Mesodermal cell (in vitro differentiated cells): ENCODE results near the gene SORBS2.

Source experiments
- H3K27ac ChIP-seq: 2 replicates; pipeline ENCODE4 v1.7.0; 2013; ENCODE audit warnings: mild to moderate bottlenecking, low read depth, low read length, moderate library complexity; ENCODE audit not compliant: severe bottlenecking
- H3K36me3 ChIP-seq: 2 replicates; pipeline ENCODE4 v1.7.1; 2013; ENCODE audit warnings: mild to moderate bottlenecking, low read length, moderate library complexity; ENCODE audit not compliant: control insufficient read depth, insufficient read depth
- H3K4me1 ChIP-seq: one replicate; pipeline ENCODE4 v1.7.1; 2013; ENCODE audit warnings: mild to moderate bottlenecking, low read length; ENCODE audit not compliant: insufficient read depth, control insufficient read depth, poor library complexity, severe bottlenecking
- H3K4me3 ChIP-seq: 2 replicates; pipeline ENCODE4 v1.7.0; 2013; ENCODE audit warnings: low read length, control low read depth, mild to moderate bottlenecking; ENCODE audit not compliant: insufficient read depth, poor library complexity, severe bottlenecking; ENCODE audit errors: extremely low read depth
- H3K9me3 ChIP-seq: 2 replicates; pipeline ENCODE4 v1.7.1; 2013; ENCODE audit warnings: mild to moderate bottlenecking, low read length, moderate library complexity; ENCODE audit not compliant: control insufficient read depth
- WGBS, 2 experiments: methylation state at CpG; one replicate each; pipeline ENCODE4 v1.1.5; 2013; ENCODE audit warnings: missing lambda C conversion rate in 2 of 2; ENCODE audit not compliant: insufficient coverage in 2 of 2; 5-methylcytosine and 5-hydroxymethylcytosine counted together

SORBS2 gene

DNA sequence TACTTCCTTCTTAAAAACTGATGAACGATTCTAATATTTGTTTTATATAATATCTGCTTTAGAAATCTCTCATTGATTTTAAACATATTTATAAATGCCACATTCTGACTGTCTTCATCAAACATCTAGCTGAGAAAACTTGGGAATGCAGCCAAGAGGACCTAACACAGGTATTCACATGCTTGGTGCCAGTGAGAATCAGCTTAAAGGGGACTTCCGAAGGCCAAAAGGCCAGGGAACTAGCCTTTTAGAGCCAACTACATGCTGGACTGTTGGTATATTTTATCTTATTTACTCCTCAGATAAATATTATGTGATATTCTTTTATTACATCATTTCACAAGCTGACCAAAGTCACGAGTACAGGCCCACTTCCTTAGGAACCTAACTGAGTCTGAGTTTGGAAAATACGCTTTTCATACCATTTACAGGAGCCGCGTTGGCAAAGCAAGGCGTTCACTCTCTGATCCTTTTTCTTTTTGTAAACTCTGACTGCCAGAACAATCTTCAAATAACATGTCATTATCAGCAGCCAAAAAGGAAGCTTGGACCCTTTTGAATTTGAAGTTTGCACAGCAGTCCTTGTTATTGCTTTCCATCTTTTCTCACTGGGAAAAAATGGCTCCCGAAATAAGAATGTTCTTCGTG, 235.6 kb downstream of the SORBS2 start:
- peaks cover 3% of the 10 kb centered on the region for H3K9me3 ChIP-seq
- no peak overlapping the region for H3K4me3 ChIP-seq
- WGBS, 2 experiments: 89 to 100% methylated on average over 6 to 7 of the region's 9 CpGs
- no peaks in the 10 kb centered on the region for H3K36me3 ChIP-seq
- H3K4me1 ChIP-seq: peaks cover 24% of the 10 kb centered on the region
- H3K27ac ChIP-seq: peak overlapping the region; percentile 68

DNA sequence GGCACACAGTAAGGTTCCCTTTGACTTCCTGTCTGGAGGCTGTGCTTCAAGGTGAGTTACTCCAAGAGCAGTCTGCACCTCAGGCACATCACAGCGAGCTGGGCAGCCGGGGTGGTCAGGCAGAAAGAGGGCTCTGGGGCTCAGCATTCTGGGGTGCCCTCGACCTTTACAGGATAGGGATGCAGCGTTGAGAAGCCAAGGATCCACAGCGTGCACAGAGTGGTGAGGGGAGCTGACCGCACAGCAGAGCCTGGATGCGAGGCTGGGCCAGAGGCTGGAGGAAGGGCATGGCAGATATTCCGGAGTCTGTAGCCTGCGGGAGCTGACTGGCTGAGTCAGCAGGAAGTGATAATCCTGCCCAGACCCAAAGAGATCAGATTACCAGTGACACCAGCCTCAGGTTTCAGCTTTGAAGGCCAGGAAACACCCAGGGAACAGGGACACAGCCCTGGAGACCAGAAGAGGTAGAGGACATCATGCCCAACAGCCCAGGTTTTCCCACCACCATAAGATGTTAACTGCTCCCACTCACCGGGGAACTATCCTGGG, 238.3 kb downstream of the SORBS2 start:
- H3K36me3 ChIP-seq: no peaks in the 10 kb centered on the region
- H3K27ac ChIP-seq: peak overlapping the region; percentile 89
- peaks cover 26% of the 10 kb centered on the region for H3K4me1 ChIP-seq
- no peak overlapping the region for H3K4me3 ChIP-seq
- no peaks in the 10 kb centered on the region for H3K9me3 ChIP-seq
- 23 to 31% methylated on average over 7 to 9 of the region's 10 CpGs for WGBS, 2 experiments

DNA sequence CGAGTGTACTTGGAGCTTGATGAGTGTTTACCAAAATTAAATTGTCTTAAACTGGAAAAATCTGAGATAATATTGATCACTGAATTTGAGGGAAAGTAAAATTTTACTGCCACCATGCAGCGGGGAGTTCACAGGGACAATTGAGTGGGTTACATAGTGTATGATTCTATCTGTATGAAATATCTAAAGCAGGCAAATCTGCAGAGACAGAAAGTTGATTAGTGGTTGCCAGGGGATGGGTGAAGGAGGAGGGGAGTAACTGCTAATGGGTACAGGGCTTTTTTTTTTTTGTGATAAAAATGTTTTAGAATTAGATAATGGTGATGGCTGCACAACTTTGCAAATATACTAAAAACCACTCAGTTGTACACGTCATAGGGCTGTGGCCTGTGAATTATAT, 241.3 kb downstream of the SORBS2 start:
- H3K36me3 ChIP-seq: no peaks in the 10 kb centered on the region
- H3K4me3 ChIP-seq: no peak overlapping the region
- 90 to 100% methylated on average over 1 to 2 of the region's 3 CpGs for WGBS, 2 experiments
- H3K4me1 ChIP-seq: peaks cover 42% of the 10 kb centered on the region
- peaks cover 5% of the 10 kb centered on the region for H3K9me3 ChIP-seq
- no peak overlapping the region for H3K27ac ChIP-seq

DNA sequence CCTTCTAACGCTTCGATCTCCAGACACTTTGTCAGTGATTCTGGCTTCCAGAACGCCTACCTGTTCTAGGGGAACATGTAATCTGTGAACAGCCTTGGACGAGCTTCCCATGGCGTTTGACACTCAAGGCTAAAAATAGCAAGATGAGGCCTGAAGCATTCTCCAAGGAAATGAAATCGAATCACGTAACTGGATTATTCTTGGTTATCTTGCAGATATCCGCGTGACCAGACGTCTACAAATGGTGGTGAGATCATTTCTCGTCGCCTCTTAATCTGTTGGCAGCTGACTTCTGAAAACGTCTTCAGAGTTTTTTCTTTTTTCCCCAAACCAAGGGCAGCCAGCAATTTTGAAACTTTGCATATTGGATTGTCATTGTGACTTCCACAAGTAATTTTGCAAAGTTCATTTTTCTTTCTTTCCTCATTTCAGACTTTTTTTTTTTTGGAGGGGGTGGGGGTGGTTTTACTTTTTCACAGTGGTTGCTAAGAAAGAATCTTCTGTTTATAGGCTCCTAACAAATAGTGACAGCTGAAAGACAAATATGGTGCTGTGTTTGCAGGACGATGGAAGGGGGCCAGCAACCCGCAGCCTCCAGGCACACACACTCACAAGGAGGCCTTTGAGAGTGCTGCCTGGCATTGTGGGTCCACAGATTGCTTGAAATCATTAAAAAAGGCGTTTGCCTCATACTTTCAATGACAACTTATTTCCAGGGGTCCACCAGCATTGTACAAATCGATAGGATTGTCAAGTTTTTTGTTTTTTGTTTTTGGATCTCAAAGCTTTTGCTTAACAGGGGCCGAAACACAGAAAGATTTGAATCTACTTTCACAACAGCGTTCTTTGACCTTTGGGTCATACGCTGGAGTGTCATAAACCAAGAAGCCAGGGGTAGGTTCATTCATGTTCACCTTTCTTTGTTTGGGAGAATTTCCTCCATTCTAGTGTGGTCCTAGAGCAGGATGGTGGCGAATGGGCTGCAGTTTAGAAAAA, 244.3 kb downstream of the SORBS2 start:
- Histone ChIP-seq H3K4me3 (no peak overlapping the region), H3K27ac (peak overlapping the region; percentile 99)

DNA sequence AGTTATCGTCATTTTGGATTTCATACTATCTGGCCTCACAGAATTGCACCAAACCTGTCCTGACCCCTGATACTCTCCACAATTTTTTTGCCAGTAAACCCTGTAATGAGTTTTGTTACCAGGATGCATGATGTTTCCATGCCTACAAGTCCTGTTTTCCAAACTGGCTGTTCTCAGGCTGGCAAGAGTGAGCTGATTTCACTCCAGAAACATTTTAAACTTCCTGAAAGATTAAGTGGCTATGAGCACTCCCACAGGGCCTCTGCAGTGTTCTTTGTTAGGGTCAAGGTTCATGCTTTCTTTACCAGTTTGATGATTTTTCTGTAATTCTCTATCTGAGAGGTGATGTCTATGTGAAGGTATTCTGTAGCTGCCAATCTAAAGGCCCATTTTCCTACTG, 245.0 kb downstream of the SORBS2 start:
- Histone ChIP-seq H3K4me1 (peaks cover 34% of the 10 kb centered on the region), H3K9me3 (peaks cover 12% of the 10 kb centered on the region), H3K36me3 (no peaks in the 10 kb centered on the region), H3K4me3 (no peak overlapping the region), H3K27ac (peak overlapping the region; percentile 99)
- no CpG with 5 or more reads among the region's 1 CpG for WGBS, 2 experiments

More for the DNA sequence above, 244.3 kb downstream of the SORBS2 start:
- H3K36me3 ChIP-seq: no peaks in the 10 kb centered on the region
- 83 to 84% methylated on average over 13 to 16 of the region's 21 CpGs for WGBS, 2 experiments
- peaks cover 12% of the 10 kb centered on the region for H3K9me3 ChIP-seq
- peaks cover 34% of the 10 kb centered on the region for H3K4me1 ChIP-seq

DNA sequence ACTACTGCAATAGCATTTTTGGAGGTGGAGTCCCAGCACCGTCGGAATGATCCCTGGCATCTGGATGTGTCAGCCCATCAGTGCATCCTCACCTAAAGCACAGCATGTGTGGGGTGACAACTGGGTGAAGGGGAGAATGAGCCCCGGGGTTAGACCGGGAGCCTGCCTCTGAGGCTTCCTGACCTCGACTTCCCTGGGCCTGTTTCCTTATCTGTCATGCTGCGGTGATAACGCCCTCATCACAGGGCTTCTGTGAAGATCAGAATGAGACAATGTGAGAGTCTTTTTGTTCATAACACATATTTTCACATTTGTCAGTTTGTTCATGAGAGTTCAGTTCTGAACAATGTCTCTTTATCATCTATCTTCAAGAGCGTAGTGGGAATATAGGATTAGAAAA, 245.6 kb downstream of the SORBS2 start:
- WGBS, 2 experiments: 83% methylated on average over 3 of the region's 8 CpGs; no CpG with 5 or more reads in 1 of the 2 experiments
- Histone ChIP-seq H3K27ac (peak overlapping the region; percentile 99), H3K4me3 (no peak overlapping the region)

DNA sequence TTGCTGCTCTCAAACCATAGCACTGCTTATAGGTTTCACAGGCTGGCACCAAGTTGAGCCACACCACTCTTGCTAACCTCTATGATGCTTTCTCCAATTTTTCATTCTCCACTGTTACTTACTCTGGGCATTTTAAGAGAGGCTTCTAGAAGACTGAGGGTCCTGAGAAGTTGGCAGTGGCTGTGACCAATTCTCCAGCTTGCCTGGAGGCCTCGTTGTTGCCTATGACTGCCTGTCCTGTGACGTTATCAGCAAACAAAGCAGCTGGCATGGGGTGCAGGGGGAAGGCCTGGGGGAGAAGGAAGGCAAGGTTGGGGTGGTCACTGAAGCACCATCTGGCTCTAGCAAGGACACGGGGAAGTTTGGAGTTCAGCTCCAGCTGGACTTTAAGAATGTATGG, 246.3 kb downstream of the SORBS2 start:
- H3K27ac ChIP-seq: peak overlapping the region; percentile 99
- no peaks in the 10 kb centered on the region for H3K36me3 ChIP-seq
- H3K4me1 ChIP-seq: peaks cover 34% of the 10 kb centered on the region
- H3K9me3 ChIP-seq: peaks cover 12% of the 10 kb centered on the region
- WGBS, 2 experiments: 86 to 87% methylated on average over 3 of the region's 3 CpGs
- H3K4me3 ChIP-seq: no peak overlapping the region

More for the DNA sequence above, 245.6 kb downstream of the SORBS2 start:
- peaks cover 34% of the 10 kb centered on the region for H3K4me1 ChIP-seq
- no peaks in the 10 kb centered on the region for H3K36me3 ChIP-seq
- peaks cover 12% of the 10 kb centered on the region for H3K9me3 ChIP-seq

DNA sequence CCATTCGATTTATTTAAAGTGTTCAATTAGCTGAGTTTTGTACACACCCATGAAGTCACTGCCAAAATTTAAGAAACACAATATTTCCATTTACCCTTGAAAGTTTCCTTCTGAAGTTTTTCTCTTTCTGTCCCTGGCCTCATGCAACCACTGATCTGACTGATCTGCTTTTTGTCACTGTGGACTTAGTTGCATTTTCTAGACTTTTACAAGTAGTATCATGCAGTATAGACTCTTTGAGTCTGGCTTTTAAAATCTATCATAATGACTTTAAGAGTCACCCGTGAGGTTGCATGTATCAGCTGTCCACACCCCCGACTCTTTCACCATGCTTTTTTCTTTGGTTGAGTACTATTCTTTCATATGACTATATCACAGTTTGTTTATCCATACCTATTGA, 247.6 kb downstream of the SORBS2 start:
- 67 to 100% methylated on average over 1 of the region's 3 CpGs for WGBS, 2 experiments
- Histone ChIP-seq H3K9me3 (peaks cover 12% of the 10 kb centered on the region), H3K4me3 (no peak overlapping the region), H3K36me3 (no peaks in the 10 kb centered on the region), H3K4me1 (peaks cover 34% of the 10 kb centered on the region), H3K27ac (no peak overlapping the region)

DNA sequence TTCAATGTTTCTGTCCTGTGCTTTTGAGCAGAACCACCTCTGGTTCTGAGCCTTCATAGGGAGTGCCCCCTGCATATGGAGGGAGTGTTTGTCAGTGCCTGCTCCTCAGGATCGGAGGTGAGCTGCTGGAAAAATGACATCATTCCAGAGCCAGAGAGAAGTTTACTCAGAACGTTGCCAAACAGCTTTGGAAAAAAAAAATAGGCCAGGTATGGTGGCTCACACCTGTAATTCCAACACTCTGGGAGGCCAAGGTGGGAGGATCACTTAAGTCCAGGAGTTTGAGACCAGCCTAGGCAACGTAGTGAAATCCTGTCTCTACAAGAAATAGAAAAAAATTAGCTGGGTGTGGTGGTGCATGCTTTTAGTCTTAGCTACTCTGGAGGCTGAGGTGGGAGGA, 249.5 kb downstream of the SORBS2 start:
- Histone ChIP-seq H3K4me1 (peaks cover 22% of the 10 kb centered on the region), H3K4me3 (no peak overlapping the region), H3K36me3 (no peaks in the 10 kb centered on the region), H3K27ac (no peak overlapping the region), H3K9me3 (peaks cover 8% of the 10 kb centered on the region)
- 86 to 91% methylated on average over 3 of the region's 3 CpGs for WGBS, 2 experiments

DNA sequence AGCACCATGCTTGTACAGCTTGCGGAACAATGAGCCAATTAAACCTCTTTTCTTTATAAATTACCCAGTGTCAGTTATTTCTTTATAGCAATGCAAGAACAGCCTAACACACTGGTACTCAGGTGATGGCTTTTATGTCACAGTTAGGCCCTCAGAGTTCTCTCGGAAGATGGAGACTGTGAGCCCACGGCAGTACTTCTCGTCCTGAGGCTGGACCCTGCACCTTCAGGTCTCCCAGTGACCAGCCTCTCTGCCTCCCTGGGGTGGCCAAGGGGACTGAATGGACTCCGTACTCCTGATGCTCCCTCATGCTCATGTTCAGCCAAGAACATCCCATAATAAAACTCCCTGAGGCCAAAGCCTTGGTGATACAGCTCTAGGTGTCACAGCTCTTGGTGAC, 251.7 kb downstream of the SORBS2 start:
- peaks cover 7% of the 10 kb centered on the region for H3K4me1 ChIP-seq
- peaks cover 7% of the 10 kb centered on the region for H3K9me3 ChIP-seq
- peak overlapping the region; percentile 80 for H3K27ac ChIP-seq
- WGBS, 2 experiments: 87 to 99% methylated on average over 5 of the region's 5 CpGs
- no peaks in the 10 kb centered on the region for H3K36me3 ChIP-seq
- no peak overlapping the region for H3K4me3 ChIP-seq
